HG02938 (cell line): ENCODE measurements around the gene RGS12.
"Not testable (repeated sequence)": the region's sequence is repeated elsewhere in the genome, so short reads cannot be mapped to it uniquely, and the experiment has no call there.

Experiments used
- ATAC-seq: cut with Tn5 transposase; IDR thresholded peaks from one replicate; pipeline ENCODE4 v1.9.1; 2021; ENCODE audit warnings: mild to moderate bottlenecking, moderate library complexity; ENCODE audit not compliant: unreplicated experiment

The RGS12 gene

GRCh38 chr4:3294401-3295241 is 1.8 kb downstream of the RGS12 start:
- ATAC-seq: no peak

- ATAC-seq: no peak
Observed at GRCh38 chr4:3295837-3296624, 3.2 kb downstream of the RGS12 start.

- ATAC-seq: no peak
Observed at GRCh38 chr4:3296651-3297050, 3.8 kb downstream of the RGS12 start.

- no peak for ATAC-seq
Observed at GRCh38 chr4:3297066-3297859, 4.4 kb downstream of the RGS12 start.

GRCh38 chr4:3299122-3299975 is 6.5 kb downstream of the RGS12 start:
- ATAC-seq: no peak

GRCh38 chr4:3299976-3300671 is 7.3 kb downstream of the RGS12 start:
- no peak for ATAC-seq

GRCh38 chr4:3300882-3301281 is 8.1 kb downstream of the RGS12 start:
- ATAC-seq: not testable (repeated sequence)

GRCh38 chr4:3301450-3302172 is 8.8 kb downstream of the RGS12 start:
- no peak for ATAC-seq

- ATAC-seq: no peak
Observed at GRCh38 chr4:3302173-3302785, 9.5 kb downstream of the RGS12 start.

- ATAC-seq: no peak
Observed at GRCh38 chr4:3302786-3303564, 10.2 kb downstream of the RGS12 start.

GRCh38 chr4:3303565-3303824 is 10.7 kb downstream of the RGS12 start:
- ATAC-seq: no peak

- ATAC-seq: no peak
Observed at GRCh38 chr4:3303923-3304710, 11.3 kb downstream of the RGS12 start.

GRCh38 chr4:3304831-3305609 is 12.2 kb downstream of the RGS12 start:
- ATAC-seq: no peak

GRCh38 chr4:3305610-3306371 is 13.0 kb downstream of the RGS12 start:
- no peak for ATAC-seq

GRCh38 chr4:3306450-3306849 is 13.6 kb downstream of the RGS12 start:
- ATAC-seq: no peak

GRCh38 chr4:3307060-3307459 is 14.2 kb downstream of the RGS12 start:
- ATAC-seq: no peak
